Measurements from ENCODE around the gene ADGRG6. TPM values are rescaled to one million over a fixed set of nuclear protein-coding genes. Genes with fewer than 3 reads are reported as not detected.

Gene ADGRG6
- total RNA-seq, 1 donor from 2014 or later: 2.3 TPM

DNA sequence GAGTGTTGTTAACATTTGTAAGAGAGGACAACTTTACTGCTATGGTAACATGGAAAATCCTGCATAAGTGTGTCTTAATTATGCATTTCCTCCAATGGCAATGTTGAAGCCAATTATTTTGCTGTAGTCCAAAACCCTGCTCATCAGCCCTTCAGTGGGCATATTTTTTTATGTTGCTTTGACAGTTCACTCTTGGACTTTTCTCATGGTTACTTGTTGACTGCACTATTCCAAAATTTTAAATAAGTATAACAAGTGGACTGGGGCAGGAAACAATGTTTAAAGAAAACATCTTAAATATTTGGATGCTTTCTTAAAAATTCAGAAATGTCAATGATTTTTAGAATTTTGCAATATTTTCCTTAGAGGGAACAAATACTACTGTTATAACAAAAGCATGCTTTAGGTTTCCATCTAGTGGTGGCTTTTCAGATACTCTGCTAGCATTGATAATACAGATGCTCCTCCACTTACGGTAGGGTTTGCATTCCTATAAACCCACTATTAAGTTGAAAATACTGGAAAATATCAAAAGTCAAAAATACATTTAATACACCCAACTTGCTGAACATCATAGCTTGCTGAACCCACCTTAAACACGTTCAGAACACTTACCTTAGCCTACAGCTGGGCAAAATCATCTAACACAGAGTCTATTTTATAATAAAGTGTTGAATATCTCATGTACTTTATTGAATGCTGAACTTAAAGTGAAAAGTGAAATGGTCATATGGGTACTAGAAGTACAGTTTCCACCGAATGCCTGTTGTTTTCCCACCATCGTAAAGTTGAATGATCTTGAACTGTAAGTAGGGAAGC is 86.4 kb downstream of the ADGRG6 start:
- intact Hi-C loops (cut with DNase I): loop anchor here (5.0 to 10.0 kb wide), 2 partner anchors 163 to 241 kb away; partner anchors contain the start of genes NMBR and VTA1
- no peak for DNase-seq (ENCODE audit: low spot score)

DNA sequence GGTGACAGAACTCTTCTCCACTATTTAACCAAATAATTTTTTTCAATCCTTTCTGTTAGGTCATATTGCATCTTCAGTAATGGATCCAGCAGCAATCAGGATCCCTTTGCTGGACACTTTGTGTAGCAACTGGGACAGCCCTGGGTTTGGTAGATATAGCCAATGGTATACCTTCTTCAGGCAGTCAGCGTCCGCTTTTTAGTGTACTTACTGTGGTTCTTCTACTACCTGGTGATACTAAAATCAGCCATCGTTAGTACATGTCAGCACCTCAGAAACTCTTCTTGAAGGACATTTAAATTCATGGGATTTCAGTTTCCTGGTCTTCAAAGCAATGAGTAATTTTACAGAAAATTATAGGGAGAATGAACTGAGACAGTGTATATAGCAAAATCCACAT is 93.5 kb downstream of the ADGRG6 start:
- no peak for DNase-seq (ENCODE audit: low spot score)
- intact Hi-C loops (cut with DNase I): no loop called here

DNA sequence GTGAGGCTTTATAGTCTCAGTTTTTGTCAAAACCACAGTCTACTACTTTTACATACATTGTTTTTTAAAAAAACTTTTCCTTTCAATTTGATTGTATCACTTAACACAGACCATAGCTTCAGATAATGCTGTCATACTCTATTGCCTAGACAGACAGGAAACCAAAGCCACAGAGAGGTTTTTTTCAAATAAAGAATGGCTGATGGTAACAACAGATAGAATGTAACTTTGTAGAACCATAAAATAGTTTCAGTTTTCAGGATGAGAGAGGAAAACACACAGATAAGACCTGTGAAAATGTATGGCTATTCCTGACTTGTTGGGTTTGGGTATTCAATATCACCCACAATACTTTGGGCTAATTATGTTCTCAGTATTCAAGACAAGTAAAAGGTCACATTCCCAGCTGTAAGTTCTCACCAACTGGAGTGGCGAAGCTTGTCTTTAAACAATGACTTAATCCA is 94.0 kb downstream of the ADGRG6 start:
- intact Hi-C loops (cut with DNase I): no loop called here
- no peak for DNase-seq (ENCODE audit: low spot score)

DNA sequence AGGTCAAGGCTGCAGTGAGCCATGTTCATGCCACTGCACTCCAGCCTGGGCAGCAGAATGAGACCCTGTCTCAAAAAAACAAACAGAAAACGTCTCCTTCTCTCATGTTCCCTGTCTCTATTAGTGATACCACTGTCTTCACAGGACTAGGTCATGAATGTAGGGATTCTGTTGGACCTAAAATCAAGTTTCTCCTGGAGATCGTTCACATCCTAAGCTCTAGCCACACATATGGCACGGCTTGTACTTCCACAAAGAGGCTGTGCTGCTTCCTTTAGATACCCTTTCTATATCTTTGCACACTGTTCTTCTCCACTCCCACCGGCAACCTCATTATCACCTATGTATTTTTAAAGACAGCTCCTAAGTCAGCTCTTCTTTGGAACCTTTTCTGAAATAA is 96.5 kb downstream of the ADGRG6 start:
- intact Hi-C loops (cut with DNase I): no loop called here
- no peak for DNase-seq (ENCODE audit: low spot score)

DNA sequence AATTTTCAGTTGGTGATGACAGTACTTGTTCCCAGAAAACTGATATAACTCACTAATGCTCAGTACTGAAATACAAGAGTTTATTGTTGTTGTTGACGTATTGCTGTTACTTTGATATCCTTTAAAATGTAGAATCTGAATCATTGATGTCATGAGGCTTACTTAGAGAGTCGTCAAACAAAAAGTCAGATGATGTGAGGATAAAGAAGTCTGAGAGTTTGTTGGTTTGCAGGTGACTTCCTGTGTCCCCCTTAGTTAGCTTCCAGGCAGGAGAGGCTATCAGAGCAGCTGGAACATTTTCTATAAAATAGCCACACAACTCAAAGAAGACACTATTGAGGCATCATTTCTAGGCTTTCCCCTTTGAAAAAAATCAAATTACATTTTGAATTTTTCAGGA is 97.9 kb downstream of the ADGRG6 start:
- DNase-seq (ENCODE audit: low spot score): no peak
- intact Hi-C loops (cut with DNase I): no loop called here

DNA sequence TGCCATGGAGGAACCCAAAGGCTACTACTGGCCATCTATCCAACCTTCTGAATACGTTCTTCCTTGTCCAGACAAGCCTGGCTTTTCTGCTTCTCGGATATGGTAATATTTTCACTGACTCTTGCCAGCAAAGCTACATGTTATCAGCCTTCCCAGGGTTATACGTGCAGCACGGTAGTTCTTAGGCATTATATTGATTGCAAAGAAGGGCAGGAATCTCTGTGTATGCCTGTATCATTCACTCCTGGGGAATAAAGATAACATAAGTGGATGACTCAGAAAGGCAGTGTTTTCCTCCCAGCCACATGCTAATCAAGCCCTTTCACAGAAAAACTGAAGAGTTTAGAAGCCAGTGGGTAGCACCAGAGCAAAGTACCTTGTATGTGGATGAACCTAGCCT is 98.7 kb downstream of the ADGRG6 start:
- no peak for DNase-seq (ENCODE audit: low spot score)
- intact Hi-C loops (cut with DNase I): no loop called here

DNA sequence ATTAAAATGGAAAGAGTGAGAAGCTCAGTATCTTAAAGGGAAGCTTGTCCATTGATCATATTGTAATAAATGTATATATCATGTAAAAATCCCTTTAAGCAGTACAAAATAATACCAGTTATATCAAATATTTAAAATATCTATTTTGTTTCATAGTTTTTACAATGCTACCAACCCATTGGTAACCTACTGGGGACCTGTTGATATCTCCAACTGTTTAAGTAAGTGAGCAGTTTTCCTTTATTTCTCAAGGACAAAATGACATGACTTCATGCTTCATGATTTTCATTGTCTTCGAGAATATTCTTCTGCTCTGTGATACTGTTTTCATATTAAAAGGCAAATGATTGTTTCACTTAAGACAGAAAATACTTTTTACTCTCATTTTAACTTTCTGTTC is 100.0 kb downstream of the ADGRG6 start:
- DNase-seq (ENCODE audit: low spot score): no peak

DNA sequence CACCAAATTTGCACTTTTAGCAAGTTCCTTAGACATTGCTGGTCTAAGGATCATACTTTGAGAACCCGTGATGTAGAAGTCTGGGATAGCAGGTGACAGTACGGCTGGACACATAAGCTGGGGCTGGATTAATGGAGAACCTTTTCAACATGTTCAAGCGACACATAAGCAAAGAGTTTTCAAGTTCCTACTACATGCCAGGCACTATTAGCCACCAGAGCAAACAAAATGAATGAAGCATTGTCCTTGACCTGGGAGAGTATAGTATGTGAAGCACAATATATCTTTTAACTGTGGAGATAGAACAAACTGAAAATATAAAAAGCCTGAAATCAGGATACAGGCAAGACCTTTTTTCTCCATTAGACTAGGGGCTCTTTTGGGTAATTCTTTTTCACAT is 102.9 kb downstream of the ADGRG6 start:
- intact Hi-C loops (cut with DNase I): no loop called here
- DNase-seq (ENCODE audit: low spot score): no peak

More for the DNA sequence above, 100.0 kb downstream of the ADGRG6 start:
- intact Hi-C loops (cut with DNase I): no loop called here

DNA sequence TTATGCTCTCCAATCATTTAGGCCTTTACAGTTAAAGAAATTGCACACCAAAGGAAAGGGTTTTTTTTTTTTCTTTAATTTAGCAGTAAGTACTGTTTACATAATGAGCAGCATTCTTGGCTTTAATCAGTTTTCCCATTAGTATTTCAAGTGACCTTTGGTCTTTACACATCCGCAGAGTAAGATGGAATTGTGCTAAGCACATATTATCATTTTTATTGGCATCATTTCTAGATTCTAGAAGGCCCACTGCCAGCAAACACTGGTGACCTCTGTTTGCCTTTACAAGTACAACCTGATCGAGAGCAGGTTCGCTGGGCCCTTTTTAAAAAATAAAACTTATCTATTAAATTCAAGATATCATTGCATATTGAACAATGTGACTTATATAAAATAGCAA is 104.3 kb downstream of the ADGRG6 start:
- intact Hi-C loops (cut with DNase I): no loop called here
- no peak for DNase-seq (ENCODE audit: low spot score)

DNA sequence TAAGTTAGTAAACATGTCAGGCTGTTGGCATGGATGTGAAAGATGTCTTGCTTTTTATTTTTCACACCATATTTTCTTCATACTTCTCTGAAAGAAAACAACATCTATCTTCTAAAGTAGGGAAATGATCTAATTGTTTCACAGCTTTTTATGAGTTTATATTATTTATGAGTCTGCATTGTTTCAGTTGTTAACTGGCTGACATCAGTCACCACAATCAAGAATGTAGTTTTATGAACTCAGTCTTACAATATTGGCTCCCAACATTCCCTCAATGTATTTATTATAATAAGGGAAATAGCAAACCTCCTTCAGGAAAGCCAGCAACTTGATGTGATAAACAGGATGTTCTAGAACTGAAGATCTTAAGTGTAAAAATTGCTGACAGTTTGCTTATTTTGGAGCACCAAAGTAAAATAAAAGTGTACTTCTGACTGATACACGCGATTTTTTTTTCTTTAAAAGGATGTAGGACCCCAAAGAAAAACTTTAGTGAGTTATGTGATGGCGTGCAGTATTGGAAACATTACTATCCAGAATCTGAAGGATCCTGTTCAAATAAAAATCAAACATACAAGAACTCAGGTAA is 106.0 kb downstream of the ADGRG6 start:
- intact Hi-C loops (cut with DNase I): no loop called here
- DNase-seq (ENCODE audit: low spot score): no peak

DNA sequence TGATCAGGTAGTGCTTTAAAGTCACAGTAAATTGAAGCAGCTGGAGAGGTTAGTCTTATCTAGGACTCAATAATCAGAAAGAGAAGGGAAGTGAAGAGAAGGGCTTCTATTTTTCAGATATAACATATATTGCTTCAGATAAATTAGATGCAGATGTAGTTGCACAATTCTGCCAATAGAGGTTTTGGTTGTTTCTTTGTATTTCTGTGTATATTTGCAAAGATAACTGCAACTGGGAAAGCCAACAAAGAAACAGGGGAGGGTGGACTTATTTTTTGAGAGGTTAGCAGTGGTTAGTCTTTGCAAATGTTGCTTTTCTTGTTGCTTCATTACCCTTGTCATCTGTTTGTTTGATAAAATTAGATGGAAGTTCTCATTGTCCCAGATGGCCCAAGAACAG is 106.6 kb downstream of the ADGRG6 start:
- intact Hi-C loops (cut with DNase I): no loop called here
- DNase-seq (ENCODE audit: low spot score): no peak

DNA sequence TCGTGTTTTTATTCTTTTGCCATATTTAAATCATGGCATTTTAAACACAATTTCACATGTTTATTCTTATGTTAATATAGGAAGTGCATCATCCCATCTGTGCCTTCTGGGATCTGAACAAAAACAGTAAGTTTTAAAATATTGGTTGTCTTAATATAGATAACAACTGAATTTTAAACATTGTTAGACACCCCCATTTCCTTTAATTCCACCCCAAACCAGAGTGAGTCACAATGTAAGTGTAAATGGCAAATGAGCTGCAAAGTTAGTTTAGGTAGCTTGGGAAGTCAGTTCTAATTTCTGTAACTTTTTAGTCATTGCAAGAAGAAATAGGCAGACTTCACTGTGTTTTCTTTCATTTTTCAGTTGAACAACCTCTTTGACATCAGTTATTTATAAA is 108.0 kb downstream of the ADGRG6 start:
- intact Hi-C loops (cut with DNase I): no loop called here
- DNase-seq (ENCODE audit: low spot score): no peak

DNA sequence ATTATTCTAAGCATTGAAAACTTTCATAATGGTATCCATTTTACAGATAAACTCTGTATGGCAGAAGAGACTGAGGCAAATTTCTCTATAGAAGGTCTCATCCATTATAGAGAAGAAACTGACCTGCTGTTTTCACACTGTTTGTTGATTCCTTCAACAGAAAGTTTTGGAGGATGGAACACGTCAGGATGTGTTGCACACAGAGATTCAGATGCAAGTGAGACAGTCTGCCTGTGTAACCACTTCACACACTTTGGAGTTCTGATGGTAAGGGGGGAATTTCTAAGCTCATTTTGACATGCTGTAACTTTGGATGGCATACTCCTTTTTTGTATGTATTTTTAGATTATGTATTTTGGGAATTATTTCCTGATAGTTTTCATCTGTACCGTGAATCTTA is 109.3 kb downstream of the ADGRG6 start:
- DNase-seq (ENCODE audit: low spot score): no peak
- intact Hi-C loops (cut with DNase I): no loop called here

DNA sequence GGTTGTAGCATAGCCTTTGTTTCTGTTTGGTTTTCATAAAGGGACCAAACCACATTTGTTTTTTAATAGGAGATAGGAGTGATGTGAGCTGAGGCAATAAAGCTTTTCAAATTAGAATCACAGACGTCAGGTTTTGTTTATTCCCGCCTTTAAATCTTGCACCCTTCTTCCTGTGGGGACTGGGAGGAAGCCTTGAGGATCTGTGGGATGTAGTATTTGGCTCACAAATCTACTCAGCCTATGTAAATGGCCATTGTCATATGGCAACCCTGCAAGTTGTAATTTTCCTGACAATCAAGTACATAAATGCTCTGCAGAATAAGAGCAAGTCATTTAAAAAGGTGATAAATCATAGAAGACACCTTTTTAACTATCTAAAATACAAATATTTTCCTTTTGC is 110.4 kb downstream of the ADGRG6 start:
- intact Hi-C loops (cut with DNase I): no loop called here
- no peak for DNase-seq (ENCODE audit: low spot score)

DNA sequence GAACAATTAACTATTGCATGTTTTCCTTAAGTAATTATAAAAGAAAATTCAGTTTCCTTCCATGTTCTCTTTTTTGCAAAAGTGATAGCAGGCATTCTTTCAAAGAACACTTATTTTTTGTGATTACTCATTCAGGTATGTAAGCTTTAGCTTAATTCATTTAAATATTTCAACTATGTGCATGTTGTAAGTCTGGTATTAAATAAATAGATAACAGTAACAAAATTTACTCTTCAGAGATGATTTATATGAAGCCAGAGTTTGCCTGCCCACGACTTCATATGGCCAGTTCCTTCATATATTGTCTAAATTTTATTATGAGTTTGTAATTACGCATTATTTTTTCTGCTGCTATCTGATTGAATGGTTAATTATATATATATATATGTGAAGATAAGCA is 110.9 kb downstream of the ADGRG6 start:
- DNase-seq (ENCODE audit: low spot score): no peak
- intact Hi-C loops (cut with DNase I): no loop called here

DNA sequence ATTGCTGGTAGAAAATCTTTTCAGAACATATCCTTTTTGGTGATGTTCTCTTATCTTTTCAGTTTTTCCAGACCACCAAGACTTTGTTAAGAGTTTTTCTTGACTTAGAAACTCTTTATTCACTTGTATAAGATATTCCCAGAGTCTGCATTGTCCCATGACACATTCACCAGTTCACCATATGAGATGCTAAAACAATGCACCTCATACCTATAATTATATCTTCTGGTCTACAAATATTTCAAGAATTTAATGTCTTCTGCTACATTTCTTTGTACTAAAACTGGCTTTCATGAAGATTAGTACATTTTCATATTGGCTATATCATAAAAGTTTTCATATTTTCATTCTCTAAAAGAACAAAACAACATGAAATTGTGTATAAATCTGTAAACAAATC is 111.3 kb downstream of the ADGRG6 start:
- intact Hi-C loops (cut with DNase I): no loop called here
- no peak for DNase-seq (ENCODE audit: low spot score)

DNA sequence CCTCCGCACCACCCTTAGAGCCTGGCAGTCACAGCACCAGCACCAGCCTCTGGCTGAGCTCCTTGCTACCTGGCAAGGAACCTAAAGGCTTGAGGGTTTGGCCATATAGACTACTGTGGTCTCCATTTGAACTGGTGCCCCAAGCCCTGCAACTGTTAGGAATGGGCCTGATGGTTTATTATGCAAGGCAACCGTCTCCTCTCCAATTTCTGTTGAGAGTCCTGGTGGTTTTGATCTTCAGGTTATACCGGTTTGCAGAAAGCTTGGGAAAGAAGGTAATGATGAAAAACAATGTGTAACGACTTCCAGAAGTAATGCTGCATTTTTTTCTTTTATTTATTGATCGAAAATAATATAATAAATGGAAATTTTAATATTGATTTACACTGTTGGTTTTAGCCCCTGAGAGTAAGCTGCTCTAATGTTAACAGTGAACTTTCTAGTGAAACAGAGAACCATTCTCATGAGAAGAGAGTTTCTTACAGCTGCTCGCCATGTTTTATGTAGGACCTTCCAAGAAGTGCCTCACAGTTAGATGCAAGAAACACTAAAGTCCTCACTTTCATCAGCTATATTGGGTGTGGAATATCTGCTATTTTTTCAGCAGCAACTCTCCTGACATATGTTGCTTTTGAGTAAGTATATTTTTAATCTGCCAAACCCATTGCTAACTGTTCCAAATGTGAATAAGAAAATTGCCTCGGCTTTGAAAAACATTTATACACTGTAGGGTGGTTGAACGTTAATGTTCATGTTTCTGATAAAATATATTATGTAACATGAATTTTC is 112.8 kb downstream of the ADGRG6 start:
- DNase-seq (ENCODE audit: low spot score): no peak
- intact Hi-C loops (cut with DNase I): no loop called here

DNA sequence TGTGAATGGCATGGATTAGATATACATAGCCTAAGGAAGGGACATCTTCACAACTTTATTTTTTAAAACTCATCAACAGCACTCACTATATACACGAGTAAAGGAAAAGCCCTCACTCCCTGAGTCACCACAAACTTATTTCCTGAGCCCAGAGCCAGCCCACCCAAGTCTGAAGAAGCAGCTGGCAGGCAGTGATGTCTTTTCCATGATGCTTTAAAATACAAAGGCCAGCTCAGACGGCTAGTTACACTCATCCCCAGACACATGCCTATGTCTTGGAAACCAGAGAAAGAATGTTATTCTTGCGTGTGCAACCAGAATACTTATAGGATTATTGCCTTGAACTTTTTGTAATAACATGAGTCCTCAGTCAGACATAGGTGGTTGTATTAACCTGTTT is 114.4 kb downstream of the ADGRG6 start:
- intact Hi-C loops (cut with DNase I): no loop called here
- no peak for DNase-seq (ENCODE audit: low spot score)

DNA sequence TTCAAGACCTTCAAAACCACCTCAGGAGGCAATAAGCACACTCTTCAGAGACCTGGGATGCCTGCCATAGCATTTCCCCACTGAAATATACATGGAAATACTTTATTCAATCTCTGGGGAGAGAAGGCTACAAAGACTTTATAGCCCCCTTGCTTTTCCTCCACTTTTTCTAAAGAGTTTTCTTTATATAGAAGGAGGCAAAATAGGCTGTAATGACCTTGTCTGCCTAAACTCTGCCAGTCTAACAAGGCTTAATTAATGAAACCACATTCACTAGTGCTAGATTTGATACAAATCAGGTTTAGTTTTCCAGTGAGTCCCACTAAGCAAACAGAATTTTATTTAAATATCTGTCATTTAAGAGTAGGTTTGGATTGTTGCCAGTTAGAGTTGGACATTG is 114.9 kb downstream of the ADGRG6 start:
- DNase-seq (ENCODE audit: low spot score): no peak
- intact Hi-C loops (cut with DNase I): no loop called here

DNA sequence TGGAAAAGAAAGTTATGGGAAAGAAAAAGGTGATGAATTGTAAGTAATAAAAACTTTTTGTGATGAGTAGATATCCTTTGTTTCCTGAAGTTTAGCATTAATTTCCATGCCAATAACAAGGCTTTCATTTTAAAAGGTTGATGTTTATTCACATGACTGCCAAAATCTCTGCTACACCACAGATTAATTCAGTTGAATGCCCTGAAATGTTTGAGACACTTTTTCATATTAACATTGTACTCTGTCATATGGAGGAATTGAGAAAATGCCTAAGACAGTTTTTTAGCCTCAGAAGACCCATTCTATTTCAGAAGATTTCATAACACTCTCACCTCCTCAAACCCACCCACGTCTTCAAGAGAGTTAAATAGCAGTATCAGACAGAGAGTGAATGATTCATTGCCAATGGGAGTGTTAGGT is 115.5 kb downstream of the ADGRG6 start:
- DNase-seq (ENCODE audit: low spot score): no peak
- intact Hi-C loops (cut with DNase I): no loop called here

DNA sequence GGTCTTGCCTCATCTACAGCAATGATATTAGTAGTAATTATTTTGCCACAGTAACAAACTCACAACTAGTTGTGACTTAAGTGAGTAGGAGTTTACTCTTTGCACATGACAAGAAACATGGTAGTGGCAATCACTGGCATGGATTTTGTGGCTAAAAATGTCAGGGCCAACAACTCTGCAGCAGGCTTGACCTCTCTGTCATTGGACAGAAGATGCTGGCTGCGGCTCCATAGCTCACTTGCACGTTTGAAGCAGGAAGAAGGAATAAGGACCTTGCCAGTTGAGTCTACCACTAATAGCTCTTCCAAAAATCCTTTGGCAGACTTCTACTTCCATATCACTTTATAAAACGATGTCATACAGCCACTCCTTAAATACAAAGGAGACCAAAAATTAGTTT is 117.3 kb downstream of the ADGRG6 start:
- intact Hi-C loops (cut with DNase I): no loop called here
- no peak for DNase-seq (ENCODE audit: low spot score)

Measured in cardiac septum (tissue), 1 donor.